LNCaP clone FGC (cell line): ENCODE data around the gene UBL7.
"Not testable (repeated sequence)": the region's sequence is repeated elsewhere in the genome, so short reads cannot be mapped to it uniquely, and the experiment has no call there.

Experiments used
- DNase-seq: peaks from one replicate; pipeline ENCODE4 v3.0.0-alpha.2; 2011; ENCODE audit warnings: low read depth
- H3K4me3 ChIP-seq: 2 replicates; pipeline ENCODE4 v1.5.1; 2011; ENCODE audit warnings: mild to moderate bottlenecking, low read depth, low read length, control low read depth
- CTCF ChIP-seq: IDR thresholded peaks from 2 replicates; pipeline ENCODE4 v1.5.1; 2012; ENCODE audit warnings: mild to moderate bottlenecking; ENCODE audit not compliant: control insufficient read depth, insufficient read depth; ENCODE audit errors: extremely low read depth

UBL7 gene

GRCh38 chr15:74463634-74464033 is 2.7 kb upstream of the UBL7 start:
- no peak for TF ChIP-seq CTCF
- no peak overlapping the region for H3K4me3 ChIP-seq
- no peak for DNase-seq

DNA sequence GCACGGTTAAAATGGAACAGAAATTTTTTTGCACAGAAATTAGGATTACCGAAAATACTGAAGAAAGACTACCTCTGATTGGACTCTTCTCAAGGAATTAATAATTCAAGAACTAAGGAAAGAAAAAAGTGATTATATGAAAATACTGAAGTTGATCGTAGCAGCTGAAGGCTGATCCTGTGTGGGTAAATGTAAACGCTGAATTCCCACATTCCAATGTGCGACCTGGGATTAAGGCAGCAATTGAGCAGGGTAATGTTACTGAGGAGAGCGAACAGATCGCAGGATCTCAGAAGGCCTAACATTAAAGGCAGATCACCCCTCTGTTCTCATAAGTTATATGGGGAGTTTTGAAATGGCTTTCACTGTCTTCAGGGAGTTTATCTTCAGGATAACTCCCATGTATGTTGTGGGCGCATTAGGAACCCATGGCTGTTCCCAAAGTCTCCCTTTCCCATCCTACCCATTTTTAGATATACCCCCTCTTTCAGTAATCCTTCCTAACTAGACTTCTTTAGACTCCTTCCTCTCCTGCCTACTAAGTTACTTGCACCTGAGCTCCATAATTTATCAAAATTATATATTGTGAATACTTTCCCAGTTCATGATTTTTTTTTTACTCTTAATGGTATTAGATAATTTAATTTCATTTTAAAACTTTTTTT is 1.0 kb upstream of the UBL7 start:
- DNase-seq, result no peak
- peak overlapping the region; percentile 84 for H3K4me3 ChIP-seq
- TF ChIP-seq CTCF, result no peak

DNA sequence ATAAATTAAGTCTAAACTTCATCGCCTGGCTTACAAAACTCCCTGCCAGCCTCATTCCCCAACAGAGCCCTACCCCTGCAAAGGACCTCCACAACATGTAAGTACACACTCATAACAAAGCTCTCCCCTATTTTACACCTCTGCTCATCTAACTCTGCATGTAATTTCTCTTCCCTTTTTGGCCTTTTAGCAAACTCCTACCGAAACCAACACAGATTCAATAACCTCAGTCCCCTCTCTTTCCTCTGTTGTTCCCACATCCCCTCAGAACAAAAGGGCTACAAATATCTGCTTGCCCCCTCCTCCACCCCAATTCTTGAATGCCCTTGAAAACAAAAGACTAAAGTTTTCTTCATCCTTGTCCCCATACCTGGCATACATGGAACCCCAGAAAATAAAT is 662 bp downstream of the UBL7 start:
- TF ChIP-seq CTCF, result no peak
- H3K4me3 ChIP-seq, result peak overlapping the region; percentile 84
- no peak for DNase-seq

DNA sequence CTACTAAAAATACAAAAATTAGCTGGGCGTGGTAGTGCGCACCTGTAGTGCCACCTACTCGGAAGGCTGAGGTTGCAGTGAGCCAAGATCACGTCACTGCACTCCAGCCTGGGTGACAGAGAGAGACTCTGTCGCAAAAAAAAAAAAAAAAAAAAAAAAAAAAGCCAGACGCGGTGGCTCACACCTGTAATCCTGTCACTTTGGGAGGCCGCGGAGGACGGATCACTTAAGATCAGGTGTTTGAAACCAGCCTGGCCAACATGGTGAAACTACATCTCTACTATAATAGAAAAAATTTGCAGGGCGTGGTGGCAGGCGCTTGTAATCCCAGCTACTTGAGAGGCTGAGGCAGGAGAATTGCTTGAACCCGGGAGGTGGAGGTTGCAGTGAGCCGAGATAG is 1.2 kb downstream of the UBL7 start:
- peak overlapping the region; percentile 84 for H3K4me3 ChIP-seq

DNA sequence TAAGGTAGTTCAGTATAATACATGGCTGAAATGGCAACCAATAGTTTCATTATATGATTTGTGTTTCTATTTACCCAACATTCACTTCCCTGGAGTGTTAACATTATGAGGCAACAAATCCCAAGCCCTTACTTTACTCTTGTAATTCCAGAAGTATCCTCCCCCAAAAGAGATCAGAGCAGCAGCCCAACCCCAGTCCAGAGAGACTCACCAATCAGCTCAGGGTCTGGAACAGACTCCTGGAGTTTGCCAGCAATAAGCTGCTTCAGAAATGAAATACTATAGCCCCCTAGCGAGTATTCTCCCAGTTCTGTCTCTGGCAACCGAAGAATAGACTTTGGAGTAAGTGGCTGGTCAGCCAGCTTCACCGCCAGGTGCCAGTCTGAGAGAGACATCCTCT is 2.5 kb downstream of the UBL7 start:
- no peak for TF ChIP-seq CTCF

More for the DNA sequence above, 1.2 kb downstream of the UBL7 start:
- DNase-seq, result not testable (repeated sequence)

DNA sequence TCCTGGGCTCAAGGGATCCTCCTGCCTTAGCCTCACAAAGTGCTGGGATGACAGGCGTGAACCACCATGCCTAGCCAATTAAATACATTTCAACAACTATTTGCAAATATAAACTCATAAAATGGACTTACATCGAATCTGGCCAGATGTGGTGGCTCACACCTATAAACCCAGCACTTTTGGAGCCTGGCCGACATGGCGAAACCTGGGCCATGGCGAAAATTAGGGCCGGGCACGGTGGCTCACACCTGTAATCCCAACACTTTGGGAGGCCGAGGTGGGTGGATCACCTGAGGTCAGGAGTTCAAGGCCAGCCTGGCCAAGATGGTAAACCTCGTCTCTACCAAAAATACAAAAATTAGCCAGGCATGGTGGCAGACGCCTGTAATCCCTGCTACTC is 3.9 kb downstream of the UBL7 start:
- not testable (repeated sequence) for H3K4me3 ChIP-seq, DNase-seq

More for the DNA sequence above, 2.5 kb downstream of the UBL7 start:
- H3K4me3 ChIP-seq, result no peak overlapping the region
- DNase-seq, result no peak

- no peak for TF ChIP-seq CTCF
- DNase-seq, result no peak
- H3K4me3 ChIP-seq, result no peak overlapping the region
These were observed 6.0 kb downstream of the UBL7 start for GRCh38 chr15:74454764-74455500.
